OCI-LY1 (cell line): ENCODE results near the gene PCYT1B.

Experiments used
- H2AFZ ChIP-seq: fragments of 200-600 bp; sonication (generic), shearing (Covaris generic); 2 replicates; pipeline ENCODE4 v1.6.0; 2014; ENCODE audit warnings: antibody characterized with exemption, mild to moderate bottlenecking, low read length
- H3F3A ChIP-seq: fragments of 200-600 bp; sonication (generic), shearing (Covaris generic); 2 replicates; pipeline ENCODE4 v1.6.0; 2014; ENCODE audit warnings: mild to moderate bottlenecking, antibody characterized with exemption, low read length, moderate library complexity; ENCODE audit not compliant: insufficient read depth
- H3K27ac ChIP-seq: fragments of 200-600 bp; sonication (generic); 2 replicates; pipeline ENCODE4 v1.5.1; 2014; ENCODE audit warnings: low read length, mixed run types, mild to moderate bottlenecking, low read depth; ENCODE audit not compliant: poor library complexity, severe bottlenecking
- H3K27me3 ChIP-seq: fragments of 200-600 bp; sonication (generic); 2 replicates; pipeline ENCODE4 v1.6.0; 2014; ENCODE audit warnings: antibody characterized with exemption, mild to moderate bottlenecking, low read length, moderate library complexity; ENCODE audit not compliant: insufficient read depth
- H3K36me3 ChIP-seq: fragments of 200-600 bp; sonication (generic); 2 replicates; pipeline ENCODE4 v1.6.1; 2014; ENCODE audit warnings: mild to moderate bottlenecking, antibody characterized with exemption, low read length, moderate library complexity, mixed read lengths; ENCODE audit not compliant: insufficient read depth
- H3K4me1 ChIP-seq: fragments of 200-600 bp; sonication (generic); 2 replicates; pipeline ENCODE4 v1.5.1; 2014; ENCODE audit warnings: mild to moderate bottlenecking, low read length, moderate library complexity; ENCODE audit not compliant: insufficient read depth, severe bottlenecking
- H3K4me2 ChIP-seq: fragments of 200-600 bp; sonication (generic), shearing (Covaris generic); 2 replicates; pipeline ENCODE4 v1.6.1; 2014; ENCODE audit warnings: low read length
- H3K4me3 ChIP-seq: fragments of 200-600 bp; sonication (generic); 2 replicates; pipeline ENCODE4 v1.5.1; 2014; ENCODE audit warnings: low read length, low read depth, mild to moderate bottlenecking, mixed read lengths; ENCODE audit not compliant: poor library complexity, severe bottlenecking
- H3K79me2 ChIP-seq: fragments of 200-600 bp; shearing (Covaris generic); 2 replicates; pipeline ENCODE4 v1.6.1; 2016; ENCODE audit warnings: mixed run types, low read length, mixed read lengths; ENCODE audit not compliant: insufficient read depth
- H3K9ac ChIP-seq: fragments of 200-600 bp; sonication (generic), shearing (Covaris generic); 2 replicates; pipeline ENCODE4 v1.6.1; 2014; ENCODE audit warnings: mild to moderate bottlenecking, low read length, mixed read lengths
- H3K9me2 ChIP-seq: fragments of 200-600 bp; sonication (generic), shearing (Covaris generic); 2 replicates; pipeline ENCODE4 v1.6.1; 2014; ENCODE audit warnings: low read depth, mild to moderate bottlenecking, low read length, mixed read lengths
- H3K9me3 ChIP-seq: fragments of 200-600 bp; shearing (Covaris generic); 2 replicates; pipeline ENCODE4 v1.6.1; 2014; ENCODE audit warnings: low read length, mixed read lengths
- H4K20me1 ChIP-seq: fragments of 200-600 bp; sonication (generic), shearing (Covaris generic); 2 replicates; pipeline ENCODE4 v1.6.0; 2016; ENCODE audit warnings: mild to moderate bottlenecking, low read length; ENCODE audit not compliant: insufficient read depth
- EZH2 ChIP-seq: fragments of 200-600 bp; sonication (generic), shearing (Covaris generic); IDR thresholded peaks from 2 replicates; pipeline ENCODE4 v1.8.0; 2017; ENCODE audit warnings: borderline replicate concordance, mixed run types, mild to moderate bottlenecking, antibody characterized with exemption, low read length, moderate library complexity, mixed read lengths
- TF ChIP-seq, protein P1 (sequence below): fragments of 200-600 bp; sonication (generic), shearing (Covaris generic); IDR thresholded peaks from 2 replicates; pipeline ENCODE4 v1.5.1; 2017; ENCODE audit warnings: mild to moderate bottlenecking, antibody characterized with exemption, low read length, moderate library complexity, mixed read lengths

Gene PCYT1B

DNA sequence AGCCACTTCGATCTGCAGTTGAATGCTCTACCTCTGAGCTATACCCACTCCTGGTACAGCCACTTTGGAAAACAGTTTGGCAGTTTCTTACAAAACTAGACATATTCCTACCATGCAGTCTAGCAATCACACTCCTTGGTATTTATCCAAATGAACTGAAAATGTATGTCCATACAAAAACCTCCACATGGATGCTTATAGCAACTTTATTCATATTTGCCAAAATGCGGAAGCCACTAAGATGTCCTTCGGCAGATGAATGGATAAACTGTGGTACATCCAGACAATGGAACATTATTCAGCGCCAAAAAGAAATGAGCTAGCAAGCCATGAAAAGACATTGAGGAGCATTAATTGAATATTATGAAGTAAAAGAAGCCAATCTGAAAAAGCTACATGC, 45.3 kb downstream of the PCYT1B start:
- H3K4me1 ChIP-seq: no peaks in the 10 kb centered on the region
- H3K9ac ChIP-seq: no peak overlapping the region
- no peak overlapping the region for H3K27ac ChIP-seq
- H3K79me2 ChIP-seq: no peaks in the 10 kb centered on the region
- H3K4me2 ChIP-seq: no peak overlapping the region
- H3K9me2 ChIP-seq: no peaks in the 10 kb centered on the region
- H3K4me3 ChIP-seq: no peak overlapping the region
- no peaks in the 10 kb centered on the region for H3K9me3 ChIP-seq
- TF ChIP-seq, protein P1, sequence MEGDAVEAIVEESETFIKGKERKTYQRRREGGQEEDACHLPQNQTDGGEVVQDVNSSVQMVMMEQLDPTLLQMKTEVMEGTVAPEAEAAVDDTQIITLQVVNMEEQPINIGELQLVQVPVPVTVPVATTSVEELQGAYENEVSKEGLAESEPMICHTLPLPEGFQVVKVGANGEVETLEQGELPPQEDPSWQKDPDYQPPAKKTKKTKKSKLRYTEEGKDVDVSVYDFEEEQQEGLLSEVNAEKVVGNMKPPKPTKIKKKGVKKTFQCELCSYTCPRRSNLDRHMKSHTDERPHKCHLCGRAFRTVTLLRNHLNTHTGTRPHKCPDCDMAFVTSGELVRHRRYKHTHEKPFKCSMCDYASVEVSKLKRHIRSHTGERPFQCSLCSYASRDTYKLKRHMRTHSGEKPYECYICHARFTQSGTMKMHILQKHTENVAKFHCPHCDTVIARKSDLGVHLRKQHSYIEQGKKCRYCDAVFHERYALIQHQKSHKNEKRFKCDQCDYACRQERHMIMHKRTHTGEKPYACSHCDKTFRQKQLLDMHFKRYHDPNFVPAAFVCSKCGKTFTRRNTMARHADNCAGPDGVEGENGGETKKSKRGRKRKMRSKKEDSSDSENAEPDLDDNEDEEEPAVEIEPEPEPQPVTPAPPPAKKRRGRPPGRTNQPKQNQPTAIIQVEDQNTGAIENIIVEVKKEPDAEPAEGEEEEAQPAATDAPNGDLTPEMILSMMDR: no peak
- TF ChIP-seq EZH2: no peak
- H3F3A ChIP-seq: no peaks in the 10 kb centered on the region
- H4K20me1 ChIP-seq: no peaks in the 10 kb centered on the region
- H3K27me3 ChIP-seq: no peaks in the 10 kb centered on the region
- no peak overlapping the region for H2AFZ ChIP-seq
- H3K36me3 ChIP-seq: no peaks in the 10 kb centered on the region

DNA sequence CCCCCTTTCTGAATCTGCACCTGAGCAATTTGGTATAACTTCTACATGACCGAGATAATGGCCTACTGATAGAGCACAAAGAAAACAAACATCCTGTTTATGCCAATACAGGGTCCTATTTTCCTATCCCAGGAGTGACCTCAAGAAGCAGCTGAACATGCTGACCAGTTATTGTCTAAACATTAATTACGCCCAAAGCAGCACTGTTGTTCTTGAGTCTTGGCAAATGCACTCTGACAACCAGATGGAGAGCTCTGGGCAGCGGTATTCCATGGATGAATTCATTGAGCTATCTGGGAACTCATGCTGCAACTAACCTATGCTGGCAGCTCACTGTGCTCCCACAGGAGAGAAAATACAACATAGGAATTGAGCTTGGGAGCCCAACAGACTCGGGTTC, 52.6 kb downstream of the PCYT1B start:
- Histone ChIP-seq H3K4me2 (no peak overlapping the region), H3K9ac (no peak overlapping the region), H3K36me3 (no peaks in the 10 kb centered on the region), H3K79me2 (no peaks in the 10 kb centered on the region), H4K20me1 (no peaks in the 10 kb centered on the region), H3K27me3 (no peaks in the 10 kb centered on the region), H2AFZ (no peak overlapping the region), H3K4me1 (no peaks in the 10 kb centered on the region), H3K9me3 (no peaks in the 10 kb centered on the region), H3K27ac (no peak overlapping the region), H3K4me3 (no peak overlapping the region), H3K9me2 (no peaks in the 10 kb centered on the region), H3F3A (no peaks in the 10 kb centered on the region)
- no peak for TF ChIP-seq EZH2
- TF ChIP-seq, protein P1: no peak

DNA sequence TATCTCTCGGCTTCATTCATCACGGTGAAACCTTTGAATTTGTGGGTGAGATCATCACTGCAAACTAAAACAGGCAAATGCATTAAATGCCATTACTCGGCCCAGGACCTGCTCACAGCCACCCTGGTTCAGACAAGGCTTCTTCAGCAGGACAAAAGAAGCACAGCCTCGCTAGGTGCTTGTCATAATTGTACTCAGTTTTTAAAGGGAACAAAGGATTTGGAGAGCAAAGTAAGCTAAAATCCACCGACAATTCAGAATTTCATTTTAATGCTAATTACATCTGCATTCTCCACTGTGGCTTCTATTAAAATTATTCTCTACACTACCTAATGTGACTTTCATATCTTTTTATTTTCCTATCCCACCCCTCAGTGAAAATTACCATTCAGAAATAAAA, 57.0 kb downstream of the PCYT1B start:
- H3K4me2 ChIP-seq: no peak overlapping the region
- TF ChIP-seq, protein P1: no peak
- no peak for TF ChIP-seq EZH2
- H3F3A ChIP-seq: no peaks in the 10 kb centered on the region
- no peaks in the 10 kb centered on the region for H3K79me2 ChIP-seq
- no peak overlapping the region for H3K27ac ChIP-seq
- H3K4me1 ChIP-seq: no peaks in the 10 kb centered on the region
- no peaks in the 10 kb centered on the region for H3K36me3 ChIP-seq
- no peak overlapping the region for H3K9ac ChIP-seq
- no peaks in the 10 kb centered on the region for H3K9me3 ChIP-seq
- H2AFZ ChIP-seq: no peak overlapping the region
- H3K27me3 ChIP-seq: no peaks in the 10 kb centered on the region
- no peaks in the 10 kb centered on the region for H3K9me2 ChIP-seq
- H4K20me1 ChIP-seq: no peaks in the 10 kb centered on the region
- H3K4me3 ChIP-seq: no peak overlapping the region
